Activated CD4-positive, alpha-beta T cell treated with anti-CD3 and anti-CD28 coated beads, Interleukin-2, amount 50 U/mL, for 16 hours (primary cell): ENCODE measurements around the gene RHOT2.

Experiments used
- DNase-seq: peaks from one replicate; pipeline ENCODE4 v3.0.0-alpha.2; 2020

Gene RHOT2

DNA sequence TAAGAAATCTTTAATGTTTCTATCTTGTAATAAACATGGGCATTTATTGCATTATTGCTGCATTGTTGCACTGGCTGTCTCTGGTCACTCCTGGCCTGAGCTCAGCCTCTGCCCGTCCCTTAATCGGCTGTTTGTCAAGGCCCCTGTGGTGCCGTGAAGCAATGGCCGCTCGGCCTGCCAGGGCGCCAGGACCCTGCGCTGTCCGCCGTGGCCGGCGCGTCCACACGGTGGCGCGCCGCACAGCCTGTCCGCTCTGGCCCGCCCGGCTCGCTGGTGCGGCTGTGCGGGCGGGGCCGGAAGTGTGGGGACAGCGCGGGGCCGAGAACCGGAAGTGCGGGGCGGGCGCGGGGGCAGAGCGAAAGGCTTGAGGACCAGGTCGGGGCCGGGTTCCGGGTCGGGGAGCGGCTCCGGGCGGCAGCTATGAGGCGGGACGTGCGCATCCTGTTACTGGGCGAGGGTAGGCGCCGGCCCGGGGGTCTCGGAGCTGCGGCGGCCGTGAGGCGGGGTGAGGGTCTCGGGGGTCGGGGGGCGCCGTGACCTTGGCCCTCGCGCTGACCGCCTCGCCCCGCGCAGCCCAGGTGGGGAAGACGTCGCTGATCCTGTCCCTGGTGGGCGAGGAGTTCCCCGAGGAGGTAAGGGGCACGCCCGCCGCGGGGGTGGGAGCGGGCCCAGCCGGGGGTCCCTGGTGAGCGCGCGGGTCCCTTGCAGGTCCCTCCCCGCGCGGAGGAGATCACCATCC lies at the start of gene RHOT2:
RHOT2 (plus strand) TSS at position 353 of the 739 bp plus-strand sequence; CDS start at position 421, 68 bp downstream.
- peak; percentile 95 for DNase-seq

DNA sequence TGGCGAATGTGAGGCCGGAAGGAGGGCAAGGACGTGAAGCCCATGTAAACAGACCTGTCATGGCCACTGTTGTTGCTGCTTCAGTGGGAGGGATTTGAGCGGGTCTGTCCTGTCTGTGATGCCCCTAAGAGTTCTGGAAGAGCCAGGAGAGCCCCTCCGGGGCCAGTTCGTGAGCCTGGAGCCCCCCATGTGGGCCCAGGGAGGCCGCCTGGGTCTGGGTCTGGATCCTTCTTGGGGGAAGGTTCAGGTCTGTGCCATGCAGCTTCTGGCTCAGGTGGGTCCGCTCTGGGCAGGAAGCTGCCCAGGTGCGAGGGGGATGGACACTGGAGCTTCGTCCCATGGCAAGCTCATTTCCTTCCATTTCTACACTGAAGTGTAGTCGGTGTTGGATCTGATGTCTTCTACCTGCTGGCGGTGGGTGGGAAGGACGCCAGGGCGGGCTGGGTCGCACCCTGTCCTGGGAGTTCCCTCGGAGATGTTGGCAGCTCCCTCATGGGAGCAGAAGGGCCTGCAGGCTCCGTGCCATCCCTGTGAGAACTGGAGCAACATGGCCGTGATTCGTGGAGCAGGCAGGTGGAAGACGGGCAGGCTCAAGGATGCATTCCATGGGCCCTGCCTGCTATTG lies 48.3 kb upstream of the RHOT2 start:
- DNase-seq, result no peak

DNA sequence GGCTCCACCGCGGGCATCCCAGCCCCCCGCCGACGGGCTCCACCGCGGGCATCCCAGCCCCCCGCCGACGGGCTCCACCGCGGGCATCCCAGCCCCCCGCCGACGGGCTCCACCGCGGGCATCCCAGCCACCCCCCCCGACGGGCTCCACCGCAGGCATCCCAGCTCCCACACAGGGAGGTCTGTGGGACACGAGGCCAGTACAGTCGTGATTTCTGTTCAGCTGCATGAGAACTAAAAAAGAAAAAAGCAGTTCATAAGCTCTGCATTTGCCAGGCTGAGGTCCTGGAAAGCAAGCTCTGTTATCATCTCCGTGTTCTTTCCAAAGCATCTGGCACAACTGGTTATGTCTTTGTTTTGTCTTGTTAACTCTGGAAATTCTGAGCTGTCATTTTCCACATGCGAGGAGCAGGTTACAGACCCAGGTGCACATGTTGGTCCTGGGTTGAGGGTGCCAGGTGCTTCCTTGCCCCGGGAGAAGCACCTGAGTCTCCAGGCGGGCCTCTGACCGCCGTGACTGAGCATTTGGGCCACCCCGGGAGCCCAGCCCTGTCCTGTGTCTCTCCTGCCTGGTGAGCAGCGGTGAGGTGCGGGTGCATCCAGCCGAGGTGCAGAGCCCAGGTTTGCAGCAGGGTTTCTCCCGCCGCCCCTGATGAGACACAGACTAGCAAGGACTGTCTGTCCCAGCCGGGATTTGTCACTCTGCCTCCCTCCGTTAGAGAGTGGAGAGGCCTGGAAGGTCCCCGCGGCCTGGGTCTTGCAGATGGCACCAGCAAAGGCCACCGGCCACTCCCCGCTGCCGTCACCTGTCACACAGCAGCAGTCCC lies 47.0 kb upstream of the RHOT2 start:
- DNase-seq, result no peak

DNA sequence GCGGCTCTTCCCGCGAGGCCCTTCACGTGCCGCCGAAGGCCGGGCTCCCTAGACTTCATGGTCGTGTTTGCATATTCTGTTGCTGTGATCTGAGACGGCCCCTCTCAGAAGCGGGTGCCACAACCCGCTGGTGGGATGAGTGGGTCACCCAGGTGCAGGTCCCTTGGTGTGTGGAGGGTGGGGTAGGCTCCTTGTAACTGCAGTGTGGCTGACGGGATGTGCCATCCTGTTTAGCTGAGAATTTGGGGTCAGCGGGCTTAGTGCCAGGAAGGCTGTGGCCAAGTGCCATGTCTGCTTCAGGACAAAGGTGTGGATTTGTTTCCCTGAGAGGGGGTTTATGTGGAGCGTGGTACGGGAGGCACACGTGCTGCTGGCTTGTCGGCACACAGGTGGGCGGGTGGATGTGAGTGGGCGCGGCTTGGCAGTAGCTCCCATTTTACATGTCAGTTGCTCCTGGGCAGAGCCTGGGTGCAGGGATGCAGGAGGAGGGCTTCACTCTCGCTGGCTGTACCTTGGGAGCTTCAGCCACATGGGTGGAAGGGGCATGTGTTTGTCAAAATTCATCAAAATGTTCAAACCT lies 46.3 kb upstream of the RHOT2 start:
- DNase-seq, result no peak

DNA sequence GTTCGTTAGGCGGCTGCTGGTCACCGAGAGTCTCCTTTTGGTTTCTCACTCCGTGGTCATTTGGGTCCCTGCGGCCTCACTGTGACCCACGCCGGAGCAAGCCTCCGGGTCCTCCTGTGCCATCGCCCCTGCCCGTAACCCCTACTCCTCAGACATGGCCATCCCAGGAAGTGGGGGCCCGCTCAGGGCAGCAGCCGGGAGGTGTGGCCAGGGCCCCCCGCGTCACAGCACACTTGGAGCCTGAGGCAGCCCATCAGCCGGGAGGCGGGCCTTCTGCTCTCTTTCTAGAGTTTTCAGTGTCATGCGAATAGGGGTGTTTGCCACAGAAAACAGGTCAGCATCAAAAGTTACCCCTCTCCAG lies 45.0 kb upstream of the RHOT2 start:
- no peak for DNase-seq

DNA sequence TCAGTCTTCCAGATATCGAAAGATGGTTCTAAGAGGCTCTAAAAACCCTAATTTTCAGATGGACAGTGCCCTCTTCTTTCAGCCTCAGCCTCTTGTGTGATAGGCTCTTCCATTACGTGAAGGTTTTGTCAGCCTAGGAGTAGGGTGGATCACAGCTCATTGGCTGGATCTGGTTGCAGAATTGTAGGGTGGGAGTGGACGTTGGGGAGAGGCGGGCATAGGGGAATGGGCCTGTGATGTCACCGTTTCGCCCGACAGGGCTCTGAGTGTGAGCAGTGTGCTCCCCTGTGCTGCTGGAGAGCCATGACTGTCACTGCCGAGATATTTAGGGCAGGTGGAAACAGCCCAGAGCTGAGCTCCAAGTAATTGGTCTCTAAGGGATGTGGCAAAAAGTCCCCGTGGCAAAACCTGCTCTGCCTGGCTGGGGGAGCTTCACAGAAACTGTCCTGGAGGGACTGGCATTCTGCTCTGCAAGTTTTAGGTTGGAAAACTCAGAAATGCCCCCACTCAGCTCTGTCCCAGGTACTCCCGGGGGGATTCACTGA lies 43.3 kb upstream of the RHOT2 start:
- no peak for DNase-seq

DNA sequence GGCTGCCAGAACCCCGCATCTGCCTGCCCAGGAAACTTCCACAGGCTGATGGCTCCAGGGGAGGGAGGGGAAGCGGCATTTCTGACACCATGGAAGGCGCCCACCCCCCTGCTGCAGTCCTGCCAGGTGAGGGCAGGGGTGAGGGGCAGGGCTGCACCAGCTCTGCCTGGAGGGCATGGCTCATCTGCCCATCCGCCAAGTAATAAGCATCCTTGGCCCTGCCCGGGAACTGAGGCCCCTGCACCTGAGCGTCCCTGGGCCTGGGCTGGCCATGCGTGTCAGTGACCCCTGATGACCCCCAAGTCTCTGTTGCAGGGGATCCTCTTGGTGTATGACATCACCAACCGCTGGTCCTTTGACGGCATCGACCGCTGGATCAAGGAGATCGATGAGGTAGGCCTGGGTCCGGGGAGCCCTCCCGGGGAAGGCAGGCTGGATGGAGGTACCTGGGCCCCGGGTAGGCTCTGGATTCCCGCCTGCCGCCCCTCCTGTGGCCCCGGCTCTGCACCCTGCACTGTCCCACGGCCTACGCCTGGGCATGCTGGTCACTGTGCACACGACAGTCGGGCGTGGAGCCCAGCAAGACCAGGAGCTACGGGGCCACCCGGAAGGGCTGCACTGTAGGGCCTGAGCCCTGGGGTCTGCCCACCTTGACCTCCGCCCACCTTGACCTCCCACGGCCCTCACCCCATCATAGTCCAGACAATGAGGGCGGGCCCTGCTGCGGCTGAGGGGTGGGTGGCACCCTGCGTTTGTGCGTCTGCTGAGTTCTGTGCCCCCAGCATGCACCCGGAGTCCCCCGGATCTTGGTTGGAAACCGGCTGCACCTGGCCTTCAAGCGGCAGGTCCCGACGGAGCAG lies 42.6 kb upstream of the RHOT2 start:
- no peak for DNase-seq

DNA sequence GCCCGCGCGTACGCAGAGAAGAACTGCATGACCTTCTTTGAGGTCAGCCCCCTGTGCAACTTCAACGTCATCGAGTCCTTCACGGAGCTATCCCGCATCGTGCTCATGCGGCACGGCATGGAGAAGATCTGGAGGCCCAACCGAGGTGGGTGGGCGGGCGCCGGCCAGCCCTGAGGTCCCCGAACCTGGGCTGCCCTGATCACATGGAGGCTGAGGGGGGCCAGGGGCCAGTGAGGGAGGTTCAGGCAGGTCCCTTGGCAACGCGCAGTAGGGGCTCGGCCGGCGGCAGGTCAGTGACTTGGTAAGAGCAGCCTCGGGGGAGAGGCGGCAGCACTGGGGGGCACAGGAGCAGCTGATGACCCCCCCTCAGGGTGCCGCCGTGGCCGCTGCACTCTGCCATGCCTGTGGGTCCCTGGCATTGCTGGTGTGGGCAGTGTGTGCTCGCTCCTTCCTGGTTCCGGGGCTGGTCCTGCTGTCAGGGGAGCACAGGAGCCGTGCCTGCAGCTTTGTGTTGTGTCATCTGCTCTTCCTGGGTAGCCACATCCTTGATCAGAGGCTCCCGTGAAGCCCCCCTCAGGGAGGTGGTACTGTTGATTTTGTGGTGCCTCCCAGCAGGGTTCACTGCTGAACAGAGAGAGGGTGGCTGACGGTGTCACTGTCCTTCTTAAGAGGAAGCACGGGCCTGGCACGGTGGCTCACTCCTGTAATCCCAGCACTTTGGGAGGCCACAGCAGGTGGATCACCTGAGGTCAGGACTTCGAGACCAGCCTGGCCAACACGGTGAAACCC lies 41.8 kb upstream of the RHOT2 start:
- DNase-seq, result no peak

DNA sequence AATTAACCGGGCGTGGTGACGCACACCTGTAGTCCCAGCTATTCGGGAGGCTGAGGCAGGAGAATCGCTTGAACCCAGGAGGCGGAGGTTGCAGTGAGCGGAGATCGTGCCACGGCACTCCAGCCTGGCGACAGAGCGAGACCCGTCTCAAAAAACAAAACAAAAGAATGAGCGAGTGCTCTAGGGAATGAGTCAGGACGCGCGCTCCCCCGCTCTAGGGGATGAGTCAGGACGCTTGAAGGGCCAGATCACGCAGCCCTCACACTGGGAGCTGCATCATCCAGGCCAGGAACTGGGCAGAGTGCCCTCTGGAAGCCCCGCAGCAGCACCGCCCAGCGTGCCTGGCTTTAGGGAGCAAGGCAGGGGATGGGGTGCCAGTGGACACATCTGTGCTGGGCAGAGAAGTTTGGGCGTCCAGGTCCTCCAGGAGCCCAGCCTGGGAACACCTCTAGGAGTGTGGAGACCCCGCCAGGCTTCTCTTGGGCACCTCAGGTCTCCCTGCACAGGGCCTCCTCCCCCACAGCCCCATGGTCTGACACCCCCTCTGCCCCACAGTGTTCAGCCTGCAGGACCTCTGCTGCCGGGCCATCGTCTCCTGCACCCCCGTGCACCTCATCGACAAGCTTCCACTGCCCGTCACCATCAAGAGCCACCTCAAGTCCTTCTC lies 41.0 kb upstream of the RHOT2 start:
- DNase-seq, result no peak

DNA sequence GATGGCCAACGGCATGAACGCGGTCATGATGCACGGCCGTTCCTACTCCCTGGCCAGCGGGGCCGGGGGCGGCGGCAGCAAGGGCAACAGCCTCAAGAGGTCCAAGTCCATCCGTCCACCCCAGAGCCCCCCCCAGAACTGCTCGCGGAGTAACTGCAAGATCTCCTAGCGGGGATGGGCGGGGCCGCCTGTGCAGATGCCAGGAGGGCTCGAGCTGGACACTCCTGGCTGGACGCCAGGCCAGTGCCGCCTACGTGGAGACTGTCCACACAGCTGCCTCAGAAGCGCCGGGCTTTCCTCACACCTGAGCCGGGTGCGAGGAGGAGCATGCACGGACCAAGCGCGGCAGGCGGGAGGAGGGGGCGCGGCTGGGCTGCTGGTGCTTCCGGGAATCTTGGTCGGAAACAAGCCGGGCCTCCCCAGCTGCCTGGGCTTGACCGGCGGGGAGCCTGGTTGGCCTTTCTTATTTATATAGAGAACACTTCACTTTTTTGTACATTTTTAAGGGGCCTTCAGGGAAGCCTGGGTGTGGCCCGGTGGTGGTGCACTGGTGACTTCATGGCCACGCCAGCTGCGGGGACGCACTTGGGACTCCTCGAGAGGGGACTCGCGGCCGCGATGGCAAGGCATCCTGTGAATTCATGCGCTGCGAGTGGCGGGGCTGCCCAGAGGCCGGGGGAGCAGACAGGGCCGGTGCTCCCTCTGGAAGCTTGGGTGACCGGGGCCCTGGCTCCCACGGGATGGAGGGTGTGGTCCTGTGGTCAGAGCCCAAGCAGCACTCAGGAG lies 40.3 kb upstream of the RHOT2 start:
- DNase-seq, result no peak

DNA sequence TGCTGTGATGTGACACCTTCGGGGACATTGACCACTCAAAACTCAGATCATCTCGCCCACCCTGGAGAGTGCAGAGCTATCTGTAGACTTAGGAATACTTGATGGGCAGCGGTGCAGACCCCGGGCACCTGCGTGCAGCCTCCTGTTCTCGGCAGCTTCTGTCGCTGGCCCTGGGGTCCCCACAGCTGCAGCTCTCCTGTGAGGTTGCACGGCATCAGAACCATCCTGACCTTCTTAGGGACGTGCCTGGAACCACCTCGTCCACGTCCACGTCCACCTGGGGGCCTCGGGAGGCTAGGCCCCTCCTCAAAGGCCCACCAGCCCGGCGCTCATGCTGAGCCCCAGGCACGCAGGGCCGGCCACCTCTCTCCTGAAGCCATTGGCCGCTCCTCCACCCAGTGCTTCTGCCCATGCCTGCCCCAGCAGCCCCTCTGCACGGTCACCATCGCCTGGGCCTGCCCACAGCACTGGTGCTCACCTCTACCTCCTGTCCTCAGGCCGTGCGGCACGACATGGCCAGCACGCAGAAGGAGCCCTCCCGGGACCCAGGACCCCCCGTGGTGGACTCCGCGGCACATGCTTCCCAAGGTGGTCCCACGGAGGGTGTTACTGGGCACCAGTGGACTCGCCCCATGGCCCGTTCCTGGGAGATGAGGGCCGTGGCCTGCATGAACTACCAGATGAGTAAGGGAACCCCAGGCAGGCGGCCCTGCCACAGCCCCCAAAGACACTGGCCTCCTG lies 39.4 kb upstream of the RHOT2 start:
- DNase-seq, result no peak

DNA sequence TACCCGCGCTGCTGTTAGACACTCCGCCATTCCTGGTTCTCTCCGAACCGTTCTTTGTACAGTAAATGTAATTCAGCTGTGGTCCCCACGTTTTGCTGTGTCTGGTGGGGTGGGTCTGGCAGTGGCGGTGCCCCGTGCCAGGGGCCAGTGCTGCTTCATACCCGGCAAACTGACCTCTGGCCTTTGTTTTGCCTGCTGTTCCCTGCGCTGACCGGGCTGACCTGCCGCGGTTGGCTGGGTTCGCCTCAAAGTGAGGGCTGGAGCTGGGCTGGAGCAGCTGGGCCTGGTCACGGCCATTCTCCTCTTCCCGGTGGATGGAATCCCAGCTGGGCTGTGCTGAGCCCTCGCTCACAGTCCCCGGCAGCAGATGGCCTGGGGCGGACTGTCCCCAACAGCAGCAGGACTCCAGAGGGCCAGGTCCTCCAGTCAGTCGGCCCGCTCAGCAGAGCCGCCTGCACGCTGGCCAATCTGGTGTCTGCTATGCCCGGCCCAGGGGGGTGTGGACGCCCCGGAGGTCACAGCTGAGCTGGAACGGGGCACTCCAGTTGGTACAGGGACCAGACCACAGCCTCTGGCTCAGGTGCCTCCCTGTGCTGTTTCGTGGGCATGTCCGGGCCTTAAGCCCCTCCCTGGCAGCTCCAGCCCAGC lies 38.6 kb upstream of the RHOT2 start:
- no peak for DNase-seq

DNA sequence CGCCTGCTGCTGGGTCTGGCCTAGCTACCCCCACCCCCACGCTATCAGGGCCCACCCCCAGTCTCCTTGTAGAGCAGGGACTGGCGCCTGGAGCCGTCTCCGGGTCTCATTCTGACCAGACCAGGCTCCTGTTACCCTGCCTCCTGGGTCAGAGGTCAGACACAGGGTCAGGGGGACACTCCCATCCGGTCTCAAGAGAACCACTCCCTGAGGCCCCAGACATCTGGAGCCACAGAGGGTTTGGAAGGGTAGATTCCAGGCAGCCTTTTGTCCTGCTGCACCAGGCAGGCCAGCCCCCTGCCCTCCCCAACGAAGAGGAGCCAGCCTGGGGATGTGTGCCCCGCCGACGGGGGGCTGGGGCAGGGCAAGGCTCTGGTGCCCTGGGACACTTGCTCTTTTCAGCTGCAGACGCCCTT lies 38.1 kb upstream of the RHOT2 start:
- DNase-seq, result no peak

DNA sequence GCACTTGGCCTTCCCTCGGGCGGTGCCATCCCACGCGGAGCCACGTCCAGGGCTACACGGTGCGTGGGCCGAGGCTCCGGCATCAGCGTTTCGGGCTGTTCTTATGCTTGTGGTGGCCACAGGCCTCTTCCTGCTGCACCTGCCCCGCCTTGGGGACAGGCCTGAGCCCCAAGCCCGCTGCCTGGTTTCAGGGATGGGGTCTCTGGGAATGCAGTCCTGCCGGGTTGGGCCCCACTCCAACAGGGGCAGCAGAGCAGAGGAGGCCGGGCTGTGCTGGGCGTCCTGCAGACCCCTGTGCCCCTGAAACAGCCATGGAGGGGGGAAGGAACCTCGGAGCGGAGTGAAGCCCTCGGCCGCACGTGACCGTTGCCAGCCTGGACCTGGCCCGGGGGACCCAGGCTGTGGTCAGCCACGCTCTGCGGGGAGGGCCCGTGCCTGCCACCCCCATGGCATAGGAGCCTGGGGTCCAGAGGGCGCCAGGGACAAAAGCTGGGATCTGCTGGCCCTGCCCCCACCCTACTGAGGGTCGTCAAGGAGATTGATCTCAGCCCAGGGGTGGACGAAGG lies 37.6 kb upstream of the RHOT2 start:
- DNase-seq, result no peak

DNA sequence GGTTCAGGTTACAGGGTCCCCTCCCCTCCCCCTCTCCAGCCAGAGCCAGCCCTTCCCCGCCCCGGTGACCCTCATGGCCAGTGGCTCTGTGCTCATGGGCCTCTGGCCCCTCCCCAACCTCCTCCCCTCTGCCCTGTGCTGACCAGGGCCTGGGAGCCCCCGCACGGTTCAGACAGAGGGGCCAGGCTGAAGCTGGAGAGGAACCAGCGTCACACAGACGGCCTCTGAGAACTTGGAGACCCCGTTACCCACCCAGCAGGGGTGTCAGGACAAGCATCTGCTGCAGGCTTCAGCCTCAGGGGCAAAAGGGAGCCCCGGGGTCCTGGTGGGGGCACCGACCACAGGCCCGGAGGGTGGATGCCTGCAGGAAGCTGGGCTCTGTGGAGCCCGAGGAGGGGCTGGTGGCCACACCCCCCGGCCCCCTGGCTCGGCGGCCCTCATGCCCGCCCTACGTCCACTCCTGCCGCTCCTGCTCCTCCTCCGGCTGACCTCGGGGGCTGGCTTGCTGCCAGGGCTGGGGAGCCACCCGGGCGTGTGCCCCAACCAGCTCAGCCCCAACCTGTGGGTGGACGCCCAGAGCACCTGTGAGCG lies 37.0 kb upstream of the RHOT2 start, which contains the start of gene WFIKKN1:
WFIKKN1 (plus strand) TSS at position 171 of the 591 bp plus-strand sequence; CDS start at position 440, 269 bp downstream.
- no peak for DNase-seq

DNA sequence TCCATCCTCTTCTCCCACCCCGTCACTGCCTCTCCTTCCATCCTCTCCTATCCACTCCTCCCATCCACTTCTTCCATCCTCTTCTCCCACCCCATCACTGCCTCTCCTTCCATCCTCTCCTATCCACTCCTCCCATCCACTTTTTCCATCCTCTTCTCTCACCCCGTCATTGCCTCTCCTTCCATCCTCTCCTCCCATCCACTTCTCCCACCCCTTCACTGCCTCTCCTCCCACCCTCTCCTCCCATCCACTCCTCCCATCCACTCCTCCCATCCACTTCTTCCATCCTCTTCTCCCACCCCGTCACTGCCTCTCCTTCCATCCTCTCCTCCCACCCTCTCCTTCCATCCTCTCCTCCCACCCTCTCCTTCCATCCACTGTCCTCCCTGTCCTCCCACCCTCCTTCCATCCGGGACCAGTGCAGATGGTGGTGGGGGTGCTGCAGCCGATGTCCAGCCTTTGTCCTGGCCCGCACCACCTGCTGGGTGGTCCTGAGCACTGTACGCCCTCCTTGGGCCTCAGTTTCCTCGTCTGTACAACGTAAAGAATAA lies 36.0 kb upstream of the RHOT2 start:
- DNase-seq, result no peak
